ENCODE measurements around the gene LORICRIN.

LORICRIN gene

DNA sequence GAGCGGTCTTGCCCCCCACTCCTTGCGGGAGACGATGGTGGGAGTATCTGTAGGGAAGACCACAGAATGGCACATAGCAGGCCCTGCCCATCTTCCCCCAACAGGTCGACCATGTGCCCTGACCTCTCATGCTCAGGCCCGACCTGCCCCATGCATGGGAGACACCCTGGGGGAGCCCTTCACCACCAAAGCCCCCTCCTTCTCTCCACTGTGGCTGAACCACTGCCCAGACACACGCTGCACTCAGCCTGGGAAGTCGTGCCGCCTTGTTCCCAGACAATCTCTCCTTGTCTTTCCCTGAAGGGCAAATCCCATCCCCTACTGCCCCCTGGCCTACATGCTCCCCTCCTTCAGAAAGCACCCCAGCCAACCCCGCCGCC lies 47.7 kb downstream of the LORICRIN start:
- DNase-seq: no peak

- DNase-seq: no peak
Observed at GRCh38 chr1:153308540-153308939, 49.1 kb downstream of the LORICRIN start.

GRCh38 chr1:153309441-153309840 lies 50.0 kb downstream of the LORICRIN start:
- DNase-seq: no peak

GRCh38 chr1:153310526-153310925 lies 51.0 kb downstream of the LORICRIN start:
- no peak for DNase-seq
